Measurements from ENCODE around the gene UNC119. TPM values are rescaled to one million over a fixed set of nuclear protein-coding genes. Genes with fewer than 3 reads are reported as not detected.
A peak's percentile ranks its signal among the peaks of the same experiment; 100 is the strongest.

Gene UNC119
- total and polyA plus RNA-seq, 2 of the 13 experiments (the other 11 are each of a cell fraction or from before 2014, with no cell fraction given) = 10.4 to 63.1 TPM

- TF ChIP-seq ZSCAN9 (CRISPR knock-in tag; IDR thresholded peaks at IDR 0.05; ENCODE audit: borderline replicate concordance) = 0 out of 2 replicates have a peak, but pooled peaks have one; percentile 76
- TF ChIP-seq KDM5A (IDR thresholded peaks at IDR 0.05; ENCODE audit: borderline replicate concordance, low read length) = no peak
- peak; percentile 67; the same call in 1 of the 2 replicates for TF ChIP-seq NR2C2 (CRISPR knock-in tag; IDR thresholded peaks at IDR 0.05; ENCODE audit: borderline replicate concordance)
- TF ChIP-seq MYC (CRISPR knock-in tag; IDR thresholded peaks at IDR 0.05; ENCODE audit: borderline replicate concordance) = peak; percentile 94
- TF ChIP-seq, protein P1, sequence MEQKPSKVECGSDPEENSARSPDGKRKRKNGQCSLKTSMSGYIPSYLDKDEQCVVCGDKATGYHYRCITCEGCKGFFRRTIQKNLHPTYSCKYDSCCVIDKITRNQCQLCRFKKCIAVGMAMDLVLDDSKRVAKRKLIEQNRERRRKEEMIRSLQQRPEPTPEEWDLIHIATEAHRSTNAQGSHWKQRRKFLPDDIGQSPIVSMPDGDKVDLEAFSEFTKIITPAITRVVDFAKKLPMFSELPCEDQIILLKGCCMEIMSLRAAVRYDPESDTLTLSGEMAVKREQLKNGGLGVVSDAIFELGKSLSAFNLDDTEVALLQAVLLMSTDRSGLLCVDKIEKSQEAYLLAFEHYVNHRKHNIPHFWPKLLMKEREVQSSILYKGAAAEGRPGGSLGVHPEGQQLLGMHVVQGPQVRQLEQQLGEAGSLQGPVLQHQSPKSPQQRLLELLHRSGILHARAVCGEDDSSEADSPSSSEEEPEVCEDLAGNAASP (CRISPR knock-in tag; IDR thresholded peaks at IDR 0.05; ENCODE audit: borderline replicate concordance) = peak; percentile 67; the same call in 1 of the 2 replicates
- TF ChIP-seq, protein P2, sequence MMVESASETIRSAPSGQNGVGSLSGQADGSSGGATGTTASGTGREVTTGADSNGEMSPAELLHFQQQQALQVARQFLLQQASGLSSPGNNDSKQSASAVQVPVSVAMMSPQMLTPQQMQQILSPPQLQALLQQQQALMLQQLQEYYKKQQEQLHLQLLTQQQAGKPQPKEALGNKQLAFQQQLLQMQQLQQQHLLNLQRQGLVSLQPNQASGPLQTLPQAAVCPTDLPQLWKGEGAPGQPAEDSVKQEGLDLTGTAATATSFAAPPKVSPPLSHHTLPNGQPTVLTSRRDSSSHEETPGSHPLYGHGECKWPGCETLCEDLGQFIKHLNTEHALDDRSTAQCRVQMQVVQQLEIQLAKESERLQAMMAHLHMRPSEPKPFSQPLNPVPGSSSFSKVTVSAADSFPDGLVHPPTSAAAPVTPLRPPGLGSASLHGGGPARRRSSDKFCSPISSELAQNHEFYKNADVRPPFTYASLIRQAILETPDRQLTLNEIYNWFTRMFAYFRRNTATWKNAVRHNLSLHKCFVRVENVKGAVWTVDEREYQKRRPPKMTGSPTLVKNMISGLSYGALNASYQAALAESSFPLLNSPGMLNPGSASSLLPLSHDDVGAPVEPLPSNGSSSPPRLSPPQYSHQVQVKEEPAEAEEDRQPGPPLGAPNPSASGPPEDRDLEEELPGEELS (CRISPR knock-in tag; IDR thresholded peaks at IDR 0.05) = no peak
- TF ChIP-seq KDM1A (CRISPR knock-in tag; IDR thresholded peaks at IDR 0.05) = no peak; the same call in 1 of the 2 replicates
- no peak for TF ChIP-seq PAF1 (CRISPR knock-in tag; IDR thresholded peaks at IDR 0.05)
- no peak for TF ChIP-seq CHD4 (IDR thresholded peaks at IDR 0.05; ENCODE audit: borderline replicate concordance, low read length)
- TF ChIP-seq RXRB (CRISPR knock-in tag; IDR thresholded peaks at IDR 0.05; ENCODE audit: borderline replicate concordance) = peak; percentile 84
- TF ChIP-seq MTA1 (CRISPR knock-in tag; IDR thresholded peaks at IDR 0.05; ENCODE audit: borderline replicate concordance) = no peak
- TF ChIP-seq TCF7L2 (IDR thresholded peaks at IDR 0.05; ENCODE audit: low read depth, low read length) = no peak
- TF ChIP-seq, protein P3, sequence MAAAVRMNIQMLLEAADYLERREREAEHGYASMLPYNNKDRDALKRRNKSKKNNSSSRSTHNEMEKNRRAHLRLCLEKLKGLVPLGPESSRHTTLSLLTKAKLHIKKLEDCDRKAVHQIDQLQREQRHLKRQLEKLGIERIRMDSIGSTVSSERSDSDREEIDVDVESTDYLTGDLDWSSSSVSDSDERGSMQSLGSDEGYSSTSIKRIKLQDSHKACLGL (CRISPR knock-in tag; IDR thresholded peaks at IDR 0.05) = no peak
- TF ChIP-seq ZNF224 (CRISPR knock-in tag; IDR thresholded peaks at IDR 0.05) = no peak
- TF ChIP-seq BHLHE40 (IDR thresholded peaks at IDR 0.05; ENCODE audit: low read length) = peak; percentile 70
- no peak for TF ChIP-seq CHD2 (IDR thresholded peaks at IDR 0.05; ENCODE audit: low read depth, low read length)
- TF ChIP-seq ZNF713 (CRISPR knock-in tag; IDR thresholded peaks at IDR 0.05) = no peak
- TF ChIP-seq MEIS1 (CRISPR knock-in tag; IDR thresholded peaks at IDR 0.05; ENCODE audit: borderline replicate concordance) = no peak
- peak; percentile 44; the same call in 1 of the 2 replicates for TF ChIP-seq ZBTB3 (CRISPR knock-in tag; IDR thresholded peaks at IDR 0.05; ENCODE audit: borderline replicate concordance, low read depth)
- peak; percentile 46; the same call in 1 of the 2 replicates for TF ChIP-seq NKX3-1 (CRISPR knock-in tag; IDR thresholded peaks at IDR 0.05)
- TF ChIP-seq HINFP (CRISPR knock-in tag; IDR thresholded peaks at IDR 0.05; ENCODE audit: low read depth) = peak; percentile 58; the same call in 1 of the 2 replicates
- no peak for TF ChIP-seq RFX5 (IDR thresholded peaks at IDR 0.05; ENCODE audit: low read depth, low read length)
- peak; percentile 90 for TF ChIP-seq ARNTL (CRISPR knock-in tag; IDR thresholded peaks at IDR 0.05)
- no peak for TF ChIP-seq ZNF572 (CRISPR knock-in tag; IDR thresholded peaks at IDR 0.05)
- TF ChIP-seq, protein P4, sequence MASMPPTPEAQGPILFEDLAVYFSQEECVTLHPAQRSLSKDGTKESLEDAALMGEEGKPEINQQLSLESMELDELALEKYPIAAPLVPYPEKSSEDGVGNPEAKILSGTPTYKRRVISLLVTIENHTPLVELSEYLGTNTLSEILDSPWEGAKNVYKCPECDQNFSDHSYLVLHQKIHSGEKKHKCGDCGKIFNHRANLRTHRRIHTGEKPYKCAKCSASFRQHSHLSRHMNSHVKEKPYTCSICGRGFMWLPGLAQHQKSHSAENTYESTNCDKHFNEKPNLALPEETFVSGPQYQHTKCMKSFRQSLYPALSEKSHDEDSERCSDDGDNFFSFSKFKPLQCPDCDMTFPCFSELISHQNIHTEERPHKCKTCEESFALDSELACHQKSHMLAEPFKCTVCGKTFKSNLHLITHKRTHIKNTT (CRISPR knock-in tag; IDR thresholded peaks at IDR 0.05) = no peak
Observed at GRCh38 chr17:28576758-28577465, 24.5 kb upstream of the UNC119 start, which contains the start of gene ALDOC (continued).
